Suprapubic skin (tissue), 4 donors: ENCODE measurements around the gene LRMDA. TPM values are rescaled to one million over a fixed set of nuclear protein-coding genes. Genes with fewer than 3 reads are reported as not detected.

ENCODE experiments used
- DNase-seq, 2 donors: peaks; one replicate each; pipeline ENCODE4 v3.0.0-alpha.2; 2019; ENCODE audit warnings: low spot score in 2 of 2
- H3K27ac ChIP-seq: fragments of 200-600 bp; sonication (generic); one replicate; pipeline ENCODE4 v1.5.1; 2019
- H3K27me3 ChIP-seq: fragments of 200-600 bp; sonication (generic); one replicate; pipeline ENCODE4 v1.5.1; 2019
- H3K36me3 ChIP-seq: fragments of 200-600 bp; sonication (generic); one replicate; pipeline ENCODE4 v1.5.1; 2019
- H3K4me1 ChIP-seq: fragments of 200-600 bp; sonication (generic); one replicate; pipeline ENCODE4 v1.5.1; 2019
- H3K4me3 ChIP-seq: fragments of 200-600 bp; sonication (generic); one replicate; pipeline ENCODE4 v1.5.1; 2019; ENCODE audit warnings: mild to moderate bottlenecking
- H3K9me3 ChIP-seq: fragments of 200-600 bp; sonication (generic); one replicate; pipeline ENCODE4 v1.5.1; 2019
- EP300 ChIP-seq: sonication (generic); formaldehyde crosslinking; IDR thresholded peaks from one replicate; pipeline ENCODE4 v1.6.1; 2017; ENCODE audit warnings: antibody characterized with exemption
- POLR2A ChIP-seq, 2 donors: fragments of 450-650 bp; IDR thresholded peaks; one replicate each; pipeline ENCODE4 v1.6.1; 2017; ENCODE audit warnings: antibody characterized with exemption in 2 of 2, mild to moderate bottlenecking in 2 of 2, moderate library complexity in 2 of 2
- POLR2AphosphoS5 ChIP-seq, 3 donors: sonication (generic); formaldehyde crosslinking; IDR thresholded peaks; one replicate each; pipeline ENCODE4 v1.6.1; 2017; ENCODE audit warnings: antibody characterized with exemption in 3 of 3
- WGBS: methylation state at CpG from one replicate; pipeline ENCODE4 v1.1.5; 2018; 5-methylcytosine and 5-hydroxymethylcytosine counted together
- total RNA-seq, 4 donors: library from RNA; depleted of rRNA; stranded (reverse); fragments of >200 nt; gene quantifications; one replicate each; pipeline ENCODE4 v1.1.0, GENCODE V29; 2016
- TF ChIP-seq, protein P1 (sequence below), 2 donors: fragments of 200-600 bp in 1 of 2; fragments of 450-650 bp in 1 of 2; sonication (generic) in 1 of 2; IDR thresholded peaks; one replicate each; pipeline ENCODE4 v1.5.1; 2016 to 2019; ENCODE audit warnings: antibody characterized with exemption in 2 of 2, mild to moderate bottlenecking in 1 of 2, moderate library complexity in 1 of 2

LRMDA gene
- total RNA-seq, 4 donors from 2014 or later: 0.10 to 2.9 (median 1.9) TPM; not detected in 1

GRCh38 chr10:75654171-75654771 is 222.8 kb downstream of the LRMDA start:
- no peak overlapping the region for H3K27ac ChIP-seq
- TF ChIP-seq POLR2AphosphoS5 (IDR thresholded peaks at IDR 0.05): no peak
- TF ChIP-seq EP300: no peak
- TF ChIP-seq, protein P1, sequence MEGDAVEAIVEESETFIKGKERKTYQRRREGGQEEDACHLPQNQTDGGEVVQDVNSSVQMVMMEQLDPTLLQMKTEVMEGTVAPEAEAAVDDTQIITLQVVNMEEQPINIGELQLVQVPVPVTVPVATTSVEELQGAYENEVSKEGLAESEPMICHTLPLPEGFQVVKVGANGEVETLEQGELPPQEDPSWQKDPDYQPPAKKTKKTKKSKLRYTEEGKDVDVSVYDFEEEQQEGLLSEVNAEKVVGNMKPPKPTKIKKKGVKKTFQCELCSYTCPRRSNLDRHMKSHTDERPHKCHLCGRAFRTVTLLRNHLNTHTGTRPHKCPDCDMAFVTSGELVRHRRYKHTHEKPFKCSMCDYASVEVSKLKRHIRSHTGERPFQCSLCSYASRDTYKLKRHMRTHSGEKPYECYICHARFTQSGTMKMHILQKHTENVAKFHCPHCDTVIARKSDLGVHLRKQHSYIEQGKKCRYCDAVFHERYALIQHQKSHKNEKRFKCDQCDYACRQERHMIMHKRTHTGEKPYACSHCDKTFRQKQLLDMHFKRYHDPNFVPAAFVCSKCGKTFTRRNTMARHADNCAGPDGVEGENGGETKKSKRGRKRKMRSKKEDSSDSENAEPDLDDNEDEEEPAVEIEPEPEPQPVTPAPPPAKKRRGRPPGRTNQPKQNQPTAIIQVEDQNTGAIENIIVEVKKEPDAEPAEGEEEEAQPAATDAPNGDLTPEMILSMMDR (IDR thresholded peaks at IDR 0.05): no peak
- no peak for TF ChIP-seq POLR2A (IDR thresholded peaks at IDR 0.05)
- no peaks in the 10 kb centered on the region for H3K9me3 ChIP-seq
- H3K4me3 ChIP-seq: no peak overlapping the region
- H3K27me3 ChIP-seq: no peaks in the 10 kb centered on the region
- H3K4me1 ChIP-seq: peaks cover 14% of the 10 kb centered on the region
- no peaks in the 10 kb centered on the region for H3K36me3 ChIP-seq
- DNase-seq: no peak
- 65% methylated on average over 1 of the region's 1 CpG for WGBS

DNA sequence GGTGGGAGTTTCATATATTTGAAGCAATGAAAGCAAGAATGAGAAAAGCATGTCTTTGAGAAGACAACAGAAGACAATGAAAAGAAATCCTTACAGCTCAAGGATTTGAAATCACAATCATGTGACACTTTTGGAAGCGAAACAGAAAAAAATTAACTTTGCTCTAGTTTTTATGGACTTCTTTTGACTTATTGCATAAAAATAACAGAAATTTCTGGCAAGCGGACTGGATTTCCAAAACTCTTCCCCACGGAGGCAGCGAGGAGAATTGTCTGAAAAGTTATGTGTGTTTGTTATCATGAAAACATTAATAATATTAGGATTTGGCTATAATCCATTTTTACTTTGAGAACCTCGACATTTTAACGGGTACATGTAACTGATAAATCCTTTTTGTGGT is 223.3 kb downstream of the LRMDA start:
- Histone ChIP-seq H3K9me3 (no peaks in the 10 kb centered on the region), H3K27me3 (no peaks in the 10 kb centered on the region), H3K4me1 (peaks cover 14% of the 10 kb centered on the region), H3K27ac (no peak overlapping the region), H3K36me3 (no peaks in the 10 kb centered on the region), H3K4me3 (no peak overlapping the region)
- WGBS: 51% methylated on average over 6 of the region's 6 CpGs
- no peak for TF ChIP-seq EP300
- no peak for DNase-seq

DNA sequence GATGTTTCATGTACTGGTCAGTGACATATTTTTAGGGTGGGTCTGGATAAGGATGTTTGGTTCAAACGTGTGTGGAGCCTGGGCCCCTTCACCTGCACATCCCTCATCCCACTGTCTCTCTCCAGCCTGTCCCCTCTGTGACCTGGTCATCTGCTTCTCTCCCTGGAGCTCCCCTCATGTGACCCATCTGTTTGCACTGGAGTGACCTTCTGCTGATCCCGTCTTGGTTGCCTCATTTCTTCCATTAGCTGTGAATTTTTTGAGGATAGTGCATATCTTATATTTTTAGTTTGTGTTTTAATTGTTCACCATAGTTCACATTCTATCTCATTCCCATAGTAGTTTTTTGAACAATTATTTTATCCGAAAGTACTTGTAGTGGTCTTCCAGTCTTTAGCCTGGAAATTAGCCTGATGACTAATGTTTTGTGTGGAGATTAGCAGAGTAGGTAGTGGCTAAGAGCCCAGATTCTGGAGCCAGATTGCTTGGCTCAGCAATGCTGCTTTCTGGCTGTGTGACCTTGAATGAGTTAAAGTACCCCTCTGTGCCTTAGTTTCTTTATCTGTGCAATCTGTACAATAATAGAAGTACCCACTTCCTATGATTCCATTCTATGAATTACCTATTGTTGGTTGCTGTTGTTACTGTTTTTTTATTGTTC is 224.5 kb downstream of the LRMDA start:
- no peak for DNase-seq
- Histone ChIP-seq H3K4me3 (no peak overlapping the region), H3K9me3 (no peaks in the 10 kb centered on the region), H3K27me3 (no peaks in the 10 kb centered on the region), H3K27ac (no peak overlapping the region), H3K4me1 (peaks cover 14% of the 10 kb centered on the region), H3K36me3 (no peaks in the 10 kb centered on the region)
- TF ChIP-seq, protein P1 (IDR thresholded peaks at IDR 0.05): no peak
- TF ChIP-seq POLR2AphosphoS5 (IDR thresholded peaks at IDR 0.05) (no peak), EP300 (no peak), POLR2A (IDR thresholded peaks at IDR 0.05) (no peak)
- 47% methylated on average over 3 of the region's 3 CpGs for WGBS

DNA sequence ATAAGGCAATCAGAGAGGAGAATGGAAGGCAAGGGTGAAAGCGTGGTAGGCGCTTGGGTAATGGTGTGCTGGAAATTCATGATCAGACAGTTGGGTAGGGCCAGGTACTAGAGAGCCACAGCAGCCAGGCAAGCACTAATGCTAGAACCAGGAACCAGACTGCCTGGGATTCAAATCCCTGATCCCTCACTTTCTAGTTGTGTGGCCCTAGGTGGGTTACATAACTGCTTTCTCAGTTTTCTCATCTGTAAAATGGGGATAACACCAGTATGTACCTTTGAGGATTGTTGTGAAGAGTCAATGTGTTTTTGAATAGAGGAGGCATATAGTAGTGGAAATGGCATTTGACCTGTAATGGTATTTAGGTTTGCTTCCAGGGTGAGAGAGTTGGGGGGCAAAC is 225.9 kb downstream of the LRMDA start:
- H3K9me3 ChIP-seq: no peaks in the 10 kb centered on the region
- peaks cover 14% of the 10 kb centered on the region for H3K4me1 ChIP-seq
- no peaks in the 10 kb centered on the region for H3K36me3 ChIP-seq
- TF ChIP-seq POLR2A (IDR thresholded peaks at IDR 0.05): no peak
- TF ChIP-seq EP300: no peak
- TF ChIP-seq POLR2AphosphoS5 (IDR thresholded peaks at IDR 0.05): no peak
- TF ChIP-seq, protein P1 (IDR thresholded peaks at IDR 0.05): no peak
- no peak for DNase-seq
- no peaks in the 10 kb centered on the region for H3K27me3 ChIP-seq
- H3K27ac ChIP-seq: no peak overlapping the region
- whole genome bisulfite sequencing: 90% methylated on average over 2 of the region's 2 CpGs
- no peak overlapping the region for H3K4me3 ChIP-seq

DNA sequence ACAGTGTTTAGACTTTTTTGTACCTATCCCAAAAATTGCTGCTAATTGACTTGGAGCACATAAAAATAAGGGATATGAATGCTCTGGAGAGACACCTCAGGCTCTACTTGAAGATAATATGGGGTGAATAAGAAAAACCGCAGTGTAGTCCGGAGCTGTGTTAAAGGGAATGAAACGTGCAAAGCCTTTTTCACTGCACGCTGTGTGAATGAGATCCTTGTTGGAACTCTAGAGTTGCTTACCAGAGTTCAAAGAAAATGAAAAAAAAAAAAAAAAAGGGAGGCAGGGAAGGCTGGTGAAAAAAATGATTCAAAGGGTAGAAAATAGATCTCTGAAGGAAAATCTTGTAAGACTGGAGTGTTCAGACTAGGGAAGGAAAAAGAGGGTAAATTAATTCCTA is 226.6 kb downstream of the LRMDA start:
- H3K27ac ChIP-seq: no peak overlapping the region
- H3K4me1 ChIP-seq: peaks cover 14% of the 10 kb centered on the region
- WGBS: 91% methylated on average over 4 of the region's 4 CpGs
- no peak for TF ChIP-seq EP300
- no peak for TF ChIP-seq POLR2A (IDR thresholded peaks at IDR 0.05)
- TF ChIP-seq POLR2AphosphoS5 (IDR thresholded peaks at IDR 0.05): no peak
- TF ChIP-seq, protein P1 (IDR thresholded peaks at IDR 0.05): no peak
- H3K27me3 ChIP-seq: no peaks in the 10 kb centered on the region
- no peak overlapping the region for H3K4me3 ChIP-seq
- DNase-seq: no peak
- no peaks in the 10 kb centered on the region for H3K36me3 ChIP-seq
- no peaks in the 10 kb centered on the region for H3K9me3 ChIP-seq
